ENCODE data around the gene BBC3.
"Not testable (repeated sequence)": the region's sequence is repeated elsewhere in the genome, so short reads cannot be mapped to it uniquely, and the experiment has no call there.

Gene BBC3

GRCh38 chr19:47230921-47231214 lies at the start of gene BBC3:
TSS of gene BBC3 (minus strand) at chr19:47231199. CDS start at chr19:47228431, 2,768 bp downstream.
- H3K27me3 ChIP-seq (ENCODE audit: control insufficient read depth, insufficient read depth, low read length) = peaks cover 7% of the 10 kb centered on the region
- peak within 1 kb of the TSS; percentile 94 for H3K9ac ChIP-seq (ENCODE audit: low read length)
- H3K9me3 ChIP-seq (ENCODE audit: control insufficient read depth, low read length) = no peaks in the 10 kb centered on the region
- H3K4me1 ChIP-seq (ENCODE audit: control insufficient read depth, insufficient read depth, low read length) = peaks cover 51% of the 10 kb centered on the region
- peak within 1 kb of the TSS; percentile 84 for H3K4me3 ChIP-seq (ENCODE audit: low read length)
- H3K36me3 ChIP-seq (ENCODE audit: control insufficient read depth, insufficient read depth, low read length) = no peaks in the 10 kb centered on the region

GRCh38 chr19:47280183-47280797 lies 49.3 kb upstream of the BBC3 start:
- Histone ChIP-seq H3K9ac (ENCODE audit: low read length) (no peak overlapping the region), H3K4me3 (ENCODE audit: low read length) (no peak overlapping the region), H3K9me3 (ENCODE audit: control insufficient read depth, low read length) (no peaks in the 10 kb centered on the region), H3K4me1 (ENCODE audit: control insufficient read depth, insufficient read depth, low read length) (peaks cover 6% of the 10 kb centered on the region), H3K27me3 (ENCODE audit: control insufficient read depth, insufficient read depth, low read length) (no peaks in the 10 kb centered on the region), H3K36me3 (ENCODE audit: control insufficient read depth, insufficient read depth, low read length) (no peaks in the 10 kb centered on the region)

- H3K4me3 ChIP-seq (ENCODE audit: low read length); H3K9ac ChIP-seq (ENCODE audit: low read length); H3K9me3 ChIP-seq (ENCODE audit: control insufficient read depth, low read length); H3K36me3 ChIP-seq (ENCODE audit: control insufficient read depth, insufficient read depth, low read length); H3K27me3 ChIP-seq (ENCODE audit: control insufficient read depth, insufficient read depth, low read length): not testable (repeated sequence)
- peaks cover 14% of the 10 kb centered on the region for H3K4me1 ChIP-seq (ENCODE audit: control insufficient read depth, insufficient read depth, low read length)
Observed at GRCh38 chr19:47276513-47276912, 45.5 kb upstream of the BBC3 start.

GRCh38 chr19:47275791-47276461 lies 44.9 kb upstream of the BBC3 start:
- Histone ChIP-seq H3K9ac (ENCODE audit: low read length) (no peak overlapping the region), H3K4me1 (ENCODE audit: control insufficient read depth, insufficient read depth, low read length) (peaks cover 14% of the 10 kb centered on the region), H3K9me3 (ENCODE audit: control insufficient read depth, low read length) (no peaks in the 10 kb centered on the region), H3K4me3 (ENCODE audit: low read length) (no peak overlapping the region), H3K36me3 (ENCODE audit: control insufficient read depth, insufficient read depth, low read length) (no peaks in the 10 kb centered on the region), H3K27me3 (ENCODE audit: control insufficient read depth, insufficient read depth, low read length) (no peaks in the 10 kb centered on the region)

GRCh38 chr19:47274891-47275761 lies 44.1 kb upstream of the BBC3 start:
- no peaks in the 10 kb centered on the region for H3K27me3 ChIP-seq (ENCODE audit: control insufficient read depth, insufficient read depth, low read length)
- H3K9me3 ChIP-seq (ENCODE audit: control insufficient read depth, low read length) = no peaks in the 10 kb centered on the region
- H3K9ac ChIP-seq (ENCODE audit: low read length) = peak overlapping the region; percentile 29
- H3K4me1 ChIP-seq (ENCODE audit: control insufficient read depth, insufficient read depth, low read length) = peaks cover 14% of the 10 kb centered on the region
- H3K36me3 ChIP-seq (ENCODE audit: control insufficient read depth, insufficient read depth, low read length) = no peaks in the 10 kb centered on the region
- no peak overlapping the region for H3K4me3 ChIP-seq (ENCODE audit: low read length)

- Histone ChIP-seq H3K9me3 (ENCODE audit: control insufficient read depth, low read length) (no peaks in the 10 kb centered on the region), H3K4me3 (ENCODE audit: low read length) (peak within 1 kb of the TSS; percentile 48), H3K27me3 (ENCODE audit: control insufficient read depth, insufficient read depth, low read length) (no peaks in the 10 kb centered on the region), H3K36me3 (ENCODE audit: control insufficient read depth, insufficient read depth, low read length) (no peaks in the 10 kb centered on the region), H3K9ac (ENCODE audit: low read length) (peak within 1 kb of the TSS; percentile 89), H3K4me1 (ENCODE audit: control insufficient read depth, insufficient read depth, low read length) (peaks cover 14% of the 10 kb centered on the region)
Observed at GRCh38 chr19:47274071-47274890, 43.3 kb upstream of the BBC3 start, which contains the start of gene INAFM1. TSS of gene INAFM1 (plus strand) at chr19:47274885. CDS start at chr19:47274920, 35 bp downstream.

GRCh38 chr19:47273313-47274070 lies 42.5 kb upstream of the BBC3 start:
- Histone ChIP-seq H3K4me1 (ENCODE audit: control insufficient read depth, insufficient read depth, low read length) (peaks cover 14% of the 10 kb centered on the region), H3K4me3 (ENCODE audit: low read length) (peak overlapping the region; percentile 48), H3K27me3 (ENCODE audit: control insufficient read depth, insufficient read depth, low read length) (no peaks in the 10 kb centered on the region), H3K9ac (ENCODE audit: low read length) (peak overlapping the region; percentile 89), H3K36me3 (ENCODE audit: control insufficient read depth, insufficient read depth, low read length) (no peaks in the 10 kb centered on the region), H3K9me3 (ENCODE audit: control insufficient read depth, low read length) (no peaks in the 10 kb centered on the region)

GRCh38 chr19:47272448-47273312 lies 41.7 kb upstream of the BBC3 start:
- Histone ChIP-seq H3K4me3 (ENCODE audit: low read length) (peak overlapping the region; percentile 48), H3K9ac (ENCODE audit: low read length) (peak overlapping the region; percentile 89), H3K36me3 (ENCODE audit: control insufficient read depth, insufficient read depth, low read length) (no peaks in the 10 kb centered on the region), H3K9me3 (ENCODE audit: control insufficient read depth, low read length) (no peaks in the 10 kb centered on the region), H3K27me3 (ENCODE audit: control insufficient read depth, insufficient read depth, low read length) (no peaks in the 10 kb centered on the region), H3K4me1 (ENCODE audit: control insufficient read depth, insufficient read depth, low read length) (peaks cover 14% of the 10 kb centered on the region)

GRCh38 chr19:47271949-47272348 lies 41.0 kb upstream of the BBC3 start:
- no peaks in the 10 kb centered on the region for H3K27me3 ChIP-seq (ENCODE audit: control insufficient read depth, insufficient read depth, low read length)
- no peak overlapping the region for H3K4me3 ChIP-seq (ENCODE audit: low read length)
- no peaks in the 10 kb centered on the region for H3K36me3 ChIP-seq (ENCODE audit: control insufficient read depth, insufficient read depth, low read length)
- H3K9me3 ChIP-seq (ENCODE audit: control insufficient read depth, low read length) = no peaks in the 10 kb centered on the region
- H3K9ac ChIP-seq (ENCODE audit: low read length) = no peak overlapping the region
- H3K4me1 ChIP-seq (ENCODE audit: control insufficient read depth, insufficient read depth, low read length) = peaks cover 14% of the 10 kb centered on the region

- H3K4me1 ChIP-seq (ENCODE audit: control insufficient read depth, insufficient read depth, low read length) = peaks cover 10% of the 10 kb centered on the region
- peaks cover 5% of the 10 kb centered on the region for H3K36me3 ChIP-seq (ENCODE audit: control insufficient read depth, insufficient read depth, low read length)
- H3K4me3 ChIP-seq (ENCODE audit: low read length) = no peak overlapping the region
- no peak overlapping the region for H3K9ac ChIP-seq (ENCODE audit: low read length)
- no peaks in the 10 kb centered on the region for H3K9me3 ChIP-seq (ENCODE audit: control insufficient read depth, low read length)
- no peaks in the 10 kb centered on the region for H3K27me3 ChIP-seq (ENCODE audit: control insufficient read depth, insufficient read depth, low read length)
Observed at GRCh38 chr19:47270408-47270807, 39.4 kb upstream of the BBC3 start.

All from mucosa of stomach (tissue), 1 donor.